ENCODE data around the gene SYTL2.

Gene SYTL2

DNA sequence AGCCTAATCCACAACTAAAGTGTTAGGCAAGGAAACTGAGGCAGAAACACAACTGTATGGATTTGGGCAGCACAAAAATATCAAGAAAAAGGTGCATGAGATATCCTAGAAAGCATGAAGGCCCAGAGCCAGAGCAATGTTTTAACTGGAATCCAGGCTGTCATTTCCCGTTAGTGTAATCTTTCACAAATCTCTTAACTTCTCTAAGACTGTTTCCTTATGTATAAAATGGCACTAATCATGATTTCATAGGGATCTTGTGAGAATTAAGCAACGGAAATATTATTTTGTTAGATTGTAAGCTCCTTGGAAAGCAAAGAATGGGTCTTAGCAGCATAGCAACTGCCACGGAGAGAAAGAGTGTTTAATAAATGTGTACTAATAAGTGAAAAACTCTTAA, 14.7 kb upstream of the SYTL2 start:
- DNase-seq: no peak

DNA sequence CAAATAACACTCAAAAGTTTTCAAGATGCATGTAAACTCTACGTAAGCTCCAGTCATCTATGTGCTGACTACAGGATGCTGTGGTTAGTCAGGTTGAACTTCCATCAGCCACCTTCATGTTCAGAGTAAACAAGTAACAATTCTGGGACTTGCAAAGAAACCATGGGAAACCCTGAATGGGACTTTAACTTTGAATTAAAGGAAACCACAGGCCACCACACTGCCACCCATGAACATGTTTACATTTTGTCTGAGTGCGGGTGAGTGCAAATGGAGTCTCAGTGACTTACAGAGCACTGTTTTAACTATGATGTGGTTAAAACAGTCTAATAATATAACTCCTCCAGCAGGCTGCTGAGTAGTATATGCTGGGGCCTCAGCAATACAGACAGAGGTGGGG, 12.9 kb upstream of the SYTL2 start:
- no peak for DNase-seq

DNA sequence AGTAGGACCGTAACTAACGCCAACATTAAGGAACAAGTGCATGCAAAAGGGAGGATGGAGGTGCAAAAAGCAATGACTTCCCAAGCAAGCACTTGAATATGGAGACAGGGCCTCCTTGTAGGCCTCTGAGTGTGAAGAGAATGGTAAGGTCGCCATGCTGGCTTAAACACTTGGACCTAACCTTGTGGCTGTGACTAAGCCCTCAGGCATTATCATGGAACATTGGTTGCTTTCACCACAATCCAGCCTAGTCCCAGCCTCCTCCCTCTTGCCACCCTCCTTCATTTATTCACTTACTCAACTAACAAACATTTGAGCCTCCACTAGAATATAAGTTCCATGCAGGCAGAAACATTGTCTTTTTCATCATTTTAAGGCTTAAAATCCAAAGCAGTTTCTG, 11.9 kb upstream of the SYTL2 start:
- no peak for DNase-seq

DNA sequence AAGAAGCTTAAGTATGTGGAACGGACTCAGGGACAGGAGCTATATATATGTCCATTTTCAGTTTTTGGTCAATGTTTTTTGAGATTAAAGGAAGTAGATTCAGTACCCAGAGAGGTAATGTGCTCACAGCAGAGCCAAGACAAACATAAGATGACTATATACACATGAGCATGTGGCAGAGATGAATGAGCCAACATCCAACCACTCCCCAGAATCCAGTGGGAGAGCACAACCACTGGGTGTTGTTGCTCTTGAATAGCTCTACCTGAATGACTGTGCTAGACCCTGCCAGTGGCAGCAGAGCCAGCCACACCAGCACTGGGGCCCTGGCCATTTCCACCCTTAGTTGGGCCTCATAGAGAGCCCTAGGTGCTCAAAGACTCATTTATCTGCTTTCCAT, 10.7 kb upstream of the SYTL2 start:
- no peak for DNase-seq

DNA sequence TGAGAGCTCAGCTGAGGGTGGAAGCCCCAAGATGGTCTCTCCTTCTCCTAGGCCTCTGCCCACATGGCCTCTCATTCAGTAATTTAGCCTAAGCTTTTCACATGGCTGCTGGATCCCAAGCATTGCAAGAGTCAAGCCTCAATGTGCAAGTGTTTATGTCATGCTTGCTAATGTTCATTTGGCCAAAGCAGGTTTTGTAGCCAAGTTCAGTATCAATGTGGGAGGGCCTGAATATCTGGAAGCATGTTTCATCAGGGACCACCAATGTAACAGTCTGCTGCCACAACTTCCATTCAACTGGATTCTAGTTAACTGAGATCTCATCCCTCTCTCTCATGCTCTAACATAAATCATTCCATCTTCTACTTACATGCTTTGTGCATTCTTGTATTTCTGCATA, 8.5 kb upstream of the SYTL2 start:
- DNase-seq: no peak

DNA sequence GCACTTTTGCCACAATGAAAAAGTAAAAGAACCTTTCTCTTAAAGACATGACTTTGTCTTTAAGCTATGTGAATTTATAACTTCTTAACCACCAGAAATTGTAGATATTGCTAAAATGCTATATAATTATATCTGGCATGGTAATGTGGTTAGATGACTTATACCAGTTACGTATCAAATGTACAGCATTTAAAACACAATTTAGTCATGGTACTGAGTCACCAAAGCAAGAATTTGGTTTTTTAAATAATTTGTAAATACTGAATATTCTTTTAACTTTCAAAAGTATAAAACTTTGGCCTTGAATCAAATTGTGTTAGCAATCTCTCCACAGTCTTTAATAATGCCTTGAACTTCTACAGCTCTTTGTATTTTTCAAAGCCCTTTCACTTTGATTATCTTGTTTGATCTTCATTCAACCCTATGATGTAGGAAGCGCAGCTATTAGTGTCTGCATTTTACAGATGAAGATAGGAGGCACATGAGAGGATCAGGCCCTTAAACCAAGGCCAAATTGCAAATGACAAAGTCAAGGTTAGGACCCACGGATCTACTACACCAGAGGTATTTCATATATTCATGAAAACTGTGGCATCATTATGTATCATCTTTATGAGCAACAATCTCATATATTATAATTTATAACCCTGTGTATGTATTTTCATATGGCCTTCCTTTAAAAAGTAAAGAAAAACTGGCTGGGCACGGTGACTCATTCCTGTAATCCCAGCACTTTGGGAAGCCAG, 4.4 kb upstream of the SYTL2 start:
- DNase-seq: no peak

DNA sequence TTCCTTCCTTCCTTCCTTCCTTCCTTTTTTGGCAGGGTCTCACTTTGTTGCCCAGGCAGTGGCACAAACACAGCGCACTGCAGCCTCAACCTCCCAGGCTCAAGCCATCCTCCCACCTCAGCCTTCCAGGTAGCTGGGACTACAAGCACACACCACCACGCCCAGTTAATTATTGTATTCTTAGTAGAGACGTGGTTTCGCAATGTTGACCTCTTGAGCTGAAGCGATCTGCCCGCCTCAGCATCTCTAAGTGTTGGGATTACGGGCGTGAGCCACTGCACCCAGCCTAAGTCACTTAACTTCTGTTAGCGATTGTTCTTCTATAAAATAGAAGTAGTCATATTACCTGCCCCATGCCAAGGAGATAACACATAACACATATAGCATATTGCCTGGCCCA, 2.8 kb upstream of the SYTL2 start:
- DNase-seq: no peak

DNA sequence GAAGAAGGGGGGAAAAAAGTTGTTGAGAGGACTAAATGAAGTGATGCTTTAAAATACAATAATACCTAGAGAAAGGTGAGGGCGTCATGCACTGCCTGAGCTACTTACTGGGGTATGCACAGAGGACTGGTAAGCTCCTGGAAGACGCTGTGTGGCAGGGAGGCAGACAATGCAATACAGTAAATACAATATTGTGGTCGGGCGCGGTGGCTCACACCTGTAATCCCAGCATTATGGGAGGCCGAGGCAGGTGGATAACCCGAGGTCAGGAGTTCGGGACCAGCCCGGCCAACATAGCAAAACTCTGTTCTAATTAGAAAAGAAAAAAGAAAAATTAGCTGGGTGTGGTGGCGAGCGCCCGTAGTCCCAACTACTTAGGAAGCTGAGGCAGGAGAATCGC, 683 bp upstream of the SYTL2 start:
- no peak for DNase-seq

DNA sequence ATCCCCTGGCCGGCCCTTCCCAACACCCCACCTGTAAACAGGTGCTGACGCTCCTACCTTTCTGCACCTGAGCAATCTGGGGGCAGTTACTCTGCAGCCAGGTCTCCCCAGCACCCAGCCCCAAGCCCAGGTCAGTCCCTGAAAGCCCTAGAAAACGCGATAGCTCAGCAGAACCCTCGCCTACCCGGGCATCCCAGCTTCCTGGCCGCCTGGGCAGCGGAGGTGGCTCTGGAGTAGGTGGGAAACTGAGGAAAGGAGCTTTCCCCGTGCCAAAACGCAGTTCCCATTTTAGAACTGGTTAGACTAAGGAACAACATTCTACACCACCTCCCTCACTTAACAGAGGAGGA, 445 bp downstream of the SYTL2 start:
- DNase-seq: no peak

DNA sequence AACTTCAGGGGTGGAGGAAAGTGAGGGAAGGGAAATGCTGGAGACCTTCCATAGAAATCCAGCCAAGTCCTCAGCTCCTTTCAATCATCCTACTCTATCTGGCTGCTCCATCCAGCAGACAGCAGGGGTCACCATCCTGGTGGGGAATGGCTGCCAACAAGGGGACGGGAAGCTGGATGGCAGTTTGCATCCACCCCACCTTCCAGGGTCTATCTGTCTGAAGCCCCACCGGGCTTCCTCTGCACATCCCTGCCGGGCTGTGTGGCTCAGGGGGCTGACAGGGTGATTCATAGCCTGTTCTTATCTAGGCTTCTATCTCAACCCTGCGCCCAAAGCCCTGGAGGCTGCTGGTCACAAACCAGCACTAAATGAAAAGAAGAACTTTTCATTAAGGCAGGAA, 1.1 kb downstream of the SYTL2 start:
- DNase-seq: no peak

DNA sequence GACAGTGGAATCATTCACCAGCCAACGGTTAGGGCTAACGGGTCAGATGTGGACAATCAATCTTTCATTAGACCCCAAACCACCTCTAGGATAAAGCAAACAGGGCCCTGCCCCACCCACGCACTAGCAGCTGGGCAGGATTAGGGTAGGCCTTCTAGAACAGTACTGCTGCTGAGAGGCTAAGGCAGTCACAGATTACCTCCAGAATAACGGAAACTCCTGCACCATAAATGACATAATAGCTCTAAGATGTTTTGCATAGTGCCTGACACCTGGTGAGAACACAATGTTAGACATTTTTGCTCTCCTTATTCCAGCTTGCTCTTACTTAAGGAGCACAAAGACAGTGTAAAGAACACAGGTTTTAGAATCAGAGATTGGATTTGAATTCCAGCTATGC, 1.8 kb downstream of the SYTL2 start:
- no peak for DNase-seq

DNA sequence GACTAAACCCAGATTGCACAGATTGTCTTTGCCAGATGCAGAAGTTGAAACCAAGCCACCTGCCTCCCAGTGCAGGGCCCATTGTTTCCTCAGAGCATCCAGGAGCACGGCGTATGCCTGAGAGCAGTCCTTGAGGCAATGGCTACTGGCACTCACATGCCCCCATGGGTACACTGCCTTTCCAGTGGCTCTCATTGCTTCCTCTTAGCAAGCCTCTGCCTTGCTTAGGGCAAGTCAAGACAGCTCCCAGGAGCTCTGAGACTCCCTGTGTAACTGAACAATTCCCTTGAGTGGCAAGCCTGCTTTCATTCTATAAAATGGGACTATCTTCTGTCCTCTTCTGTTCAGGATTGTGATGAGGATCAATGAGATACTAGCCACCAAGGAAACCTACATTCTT, 4.1 kb downstream of the SYTL2 start:
- no peak for DNase-seq

DNA sequence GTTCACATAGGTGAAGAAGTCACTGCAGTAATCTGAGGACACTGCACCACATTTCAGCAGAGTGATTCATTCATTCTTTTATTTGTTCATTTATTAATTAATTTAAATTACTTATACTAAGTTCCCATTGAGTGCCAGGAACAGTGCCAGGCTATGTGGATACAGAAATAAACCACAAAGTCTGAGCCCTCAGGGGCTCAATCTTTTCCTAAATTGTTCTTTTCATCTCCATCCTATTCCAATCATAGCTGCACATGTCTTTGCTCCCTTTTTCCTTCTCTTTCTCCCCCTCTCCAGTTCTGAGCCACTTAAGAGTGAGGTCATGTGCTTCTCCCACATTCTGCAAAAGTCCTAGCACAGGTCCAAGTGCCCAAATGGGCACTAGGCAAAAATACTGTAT, 4.9 kb downstream of the SYTL2 start:
- DNase-seq: no peak

DNA sequence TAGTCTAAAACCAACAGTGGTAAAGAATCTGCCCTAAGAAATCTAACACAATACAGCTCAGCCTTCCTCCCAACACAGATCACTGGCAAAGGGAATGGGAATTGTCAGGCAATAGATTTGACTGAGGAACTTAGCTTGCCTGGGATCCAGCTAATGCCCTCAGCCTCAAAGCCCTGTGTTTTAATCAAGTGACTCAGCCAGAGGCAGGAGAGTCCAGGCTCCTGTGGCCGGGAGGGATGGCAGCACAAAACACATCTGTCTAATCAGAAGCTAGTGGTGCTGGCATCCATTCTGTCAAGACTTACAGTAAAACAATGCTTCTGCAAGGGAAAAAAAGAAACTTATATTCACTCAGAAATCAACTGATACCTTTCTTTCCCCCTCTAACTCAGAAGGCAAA, 5.6 kb downstream of the SYTL2 start:
- no peak for DNase-seq

DNA sequence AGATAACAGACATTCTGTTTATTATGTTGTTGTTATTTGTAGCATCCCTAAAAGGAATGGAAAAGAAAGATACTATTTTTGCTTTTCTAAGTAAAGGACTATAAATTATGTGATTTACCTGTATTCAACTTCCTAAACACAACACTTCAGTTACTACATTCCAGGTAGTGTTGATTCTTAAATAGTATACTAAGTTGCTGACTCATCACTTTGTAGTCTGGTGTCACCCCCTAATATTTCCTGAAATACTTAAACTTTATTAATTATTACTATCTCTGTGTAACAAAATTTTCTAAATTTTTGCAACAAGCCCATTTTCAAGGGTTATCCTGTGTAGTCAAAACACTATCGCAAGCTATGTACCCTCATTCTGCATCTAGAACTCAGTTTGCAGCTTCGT, 7.0 kb downstream of the SYTL2 start:
- no peak for DNase-seq

DNA sequence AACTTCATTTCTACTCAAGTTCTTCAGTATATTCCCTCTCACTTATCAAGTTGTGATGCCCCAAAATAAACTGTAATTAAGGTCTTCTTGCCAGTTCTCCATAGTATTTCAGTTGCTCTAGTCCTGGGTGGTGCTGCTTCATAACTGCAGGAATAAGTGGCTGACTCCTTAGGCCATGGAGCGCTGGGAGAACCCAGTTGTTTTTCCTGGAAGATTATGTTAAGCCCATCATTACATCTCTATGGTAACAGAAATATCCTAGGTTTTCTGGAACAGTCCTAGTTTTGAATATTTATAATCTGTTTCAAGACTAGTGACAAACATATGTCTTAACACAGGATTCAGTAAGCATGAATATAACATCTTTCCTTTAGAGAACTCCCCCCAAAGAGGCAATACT, 7.6 kb downstream of the SYTL2 start:
- no peak for DNase-seq

DNA sequence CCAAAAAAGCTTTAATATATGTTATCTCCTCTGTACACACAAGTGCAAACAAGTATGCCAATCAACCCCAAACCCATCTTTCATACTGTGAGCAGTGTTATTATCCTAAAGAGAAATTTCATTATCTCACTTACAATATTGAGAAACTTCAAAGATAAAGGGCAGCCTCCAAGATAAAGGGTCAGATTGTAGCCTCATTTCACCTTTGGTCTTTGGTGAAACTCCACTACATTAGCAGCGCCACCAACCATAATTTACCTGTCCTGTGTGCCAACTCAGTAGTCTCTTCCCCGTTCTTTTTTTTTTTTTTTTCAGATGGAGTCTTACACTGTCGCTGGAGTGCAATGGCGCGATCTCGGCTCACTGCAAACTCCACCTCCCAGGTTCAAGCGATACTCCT, 9.4 kb downstream of the SYTL2 start:
- no peak for DNase-seq

DNA sequence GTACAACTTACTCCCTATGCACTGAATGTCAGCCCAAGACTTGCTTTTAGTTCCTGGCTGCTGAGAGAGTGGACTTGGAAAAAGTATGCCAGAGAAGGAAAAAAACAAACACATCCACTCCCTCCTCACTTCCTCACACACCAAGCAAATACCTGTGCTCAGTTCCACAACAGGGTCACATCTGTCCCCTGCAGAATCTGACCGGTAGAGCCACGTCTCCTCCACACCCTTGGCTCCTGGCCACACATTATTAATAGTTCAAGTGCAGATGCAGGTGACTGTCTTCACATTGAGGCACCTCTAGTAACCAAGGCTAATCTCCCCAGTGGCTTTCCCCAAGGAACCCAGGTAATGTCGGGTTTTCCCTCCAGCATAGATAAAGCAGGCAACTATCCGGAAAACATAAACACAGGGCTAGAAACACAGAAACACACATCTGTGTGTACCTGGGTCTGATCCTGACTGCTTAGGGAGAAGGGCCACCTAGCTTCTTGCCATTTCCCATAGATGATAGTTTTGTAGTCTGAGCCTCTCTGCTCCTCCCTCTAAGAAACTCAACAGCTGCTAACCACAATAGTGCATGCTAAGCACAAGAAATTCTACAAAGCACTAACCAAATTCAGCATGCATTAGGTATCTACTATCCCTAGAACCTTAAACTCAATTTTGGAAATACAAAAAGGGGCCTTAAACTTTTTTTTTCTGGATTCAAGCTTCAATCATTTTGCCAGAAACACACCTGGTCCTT, 10.2 kb downstream of the SYTL2 start:
- no peak for DNase-seq

DNA sequence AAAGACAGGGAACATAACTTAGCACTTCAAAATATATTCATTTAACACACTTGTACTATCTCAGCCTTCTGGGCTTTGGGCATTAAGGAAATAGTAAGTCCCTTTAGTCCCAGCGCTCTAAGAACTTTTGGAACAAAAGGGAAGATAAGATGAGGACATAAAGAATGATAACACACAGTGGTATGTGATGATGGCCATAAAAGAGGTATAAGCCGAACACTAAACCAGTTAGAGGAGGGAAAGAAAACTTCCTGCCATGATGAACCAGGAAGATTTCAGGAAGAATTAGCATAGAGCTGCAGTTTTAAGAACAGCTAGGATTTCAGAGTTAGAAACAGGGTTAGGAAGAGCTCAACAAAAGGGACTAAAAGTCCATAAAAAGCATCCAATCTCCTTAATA, 11.8 kb downstream of the SYTL2 start:
- no peak for DNase-seq

DNA sequence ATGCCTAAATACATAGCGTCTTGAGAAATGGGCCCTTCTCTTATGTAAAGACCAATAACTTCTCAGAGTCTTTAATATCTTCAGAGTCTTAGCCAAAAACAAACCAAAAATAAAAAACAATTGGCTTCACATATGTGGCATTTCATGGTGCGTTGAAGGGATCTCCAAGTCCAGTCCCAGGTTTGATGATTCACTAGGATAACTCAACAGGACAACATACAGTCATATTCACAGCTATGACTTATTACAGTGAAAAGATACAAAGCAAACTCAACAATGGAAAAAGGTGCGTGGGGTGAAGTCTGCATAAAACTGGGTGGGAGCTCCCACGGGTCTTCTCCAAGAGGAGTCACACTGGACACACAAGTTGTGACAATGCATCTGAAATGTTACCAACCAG, 12.6 kb downstream of the SYTL2 start:
- no peak for DNase-seq

DNA sequence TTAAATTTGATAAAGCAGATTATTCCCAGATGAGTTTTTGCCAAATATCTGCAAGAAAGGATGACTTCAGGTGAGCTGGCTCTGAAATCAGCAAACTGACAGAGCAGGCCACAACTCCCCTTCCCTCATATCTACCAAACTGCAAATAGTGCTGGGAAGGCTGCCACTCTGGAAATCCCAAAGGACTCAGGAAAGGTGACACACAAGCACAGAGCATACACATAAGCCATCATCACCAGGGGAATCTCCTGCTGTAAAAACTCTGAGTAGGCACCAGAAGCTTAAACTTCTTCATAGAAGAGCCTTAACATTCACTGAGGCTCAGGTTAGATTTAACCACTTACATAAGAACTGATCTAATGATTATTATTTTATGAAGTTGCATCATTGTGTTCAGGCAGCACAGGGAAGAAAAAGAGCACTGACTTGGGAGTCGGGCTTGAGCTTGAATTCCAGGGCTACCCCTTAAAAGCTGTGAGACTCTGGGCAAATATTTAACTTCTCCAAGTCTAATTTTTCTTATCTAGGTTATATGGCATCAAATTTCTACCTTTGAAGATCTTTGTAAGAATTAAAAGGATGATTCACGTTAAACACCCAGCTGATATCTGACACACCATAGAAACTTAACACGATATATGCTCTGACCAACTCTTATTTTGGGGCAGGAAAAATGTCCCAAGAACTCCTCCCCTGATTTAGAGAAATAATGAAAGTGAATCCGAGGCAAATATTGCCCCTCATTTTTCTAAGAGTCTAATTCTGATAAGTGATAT, 15.0 kb downstream of the SYTL2 start:
- DNase-seq: no peak

DNA sequence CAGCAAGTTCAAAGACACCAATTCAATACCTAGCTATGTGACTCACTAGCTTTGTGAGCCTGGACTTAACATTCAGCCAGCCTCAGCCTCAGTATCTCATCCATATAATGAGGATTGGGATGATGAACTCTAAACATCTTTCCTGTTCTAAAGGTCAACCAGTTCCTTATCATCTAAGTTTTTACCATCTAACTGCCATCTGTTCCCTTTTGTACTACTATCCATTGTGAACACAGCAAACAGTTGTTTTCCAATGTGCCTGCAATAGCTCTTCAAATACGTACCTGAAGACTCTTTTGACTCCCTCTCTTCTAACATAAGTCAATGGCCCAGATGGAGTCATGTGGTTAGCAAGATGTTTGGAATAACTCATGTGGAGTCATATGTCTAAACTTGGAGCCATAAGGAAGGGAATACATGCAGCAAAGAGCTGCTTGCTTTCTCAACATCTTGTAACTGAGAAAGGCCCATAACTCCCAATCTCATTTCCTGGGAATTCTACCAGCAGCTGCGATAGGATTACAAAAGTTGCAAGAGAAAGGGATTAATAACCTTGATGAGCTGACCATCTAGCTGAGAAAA, 19.4 kb downstream of the SYTL2 start:
- DNase-seq: no peak

DNA sequence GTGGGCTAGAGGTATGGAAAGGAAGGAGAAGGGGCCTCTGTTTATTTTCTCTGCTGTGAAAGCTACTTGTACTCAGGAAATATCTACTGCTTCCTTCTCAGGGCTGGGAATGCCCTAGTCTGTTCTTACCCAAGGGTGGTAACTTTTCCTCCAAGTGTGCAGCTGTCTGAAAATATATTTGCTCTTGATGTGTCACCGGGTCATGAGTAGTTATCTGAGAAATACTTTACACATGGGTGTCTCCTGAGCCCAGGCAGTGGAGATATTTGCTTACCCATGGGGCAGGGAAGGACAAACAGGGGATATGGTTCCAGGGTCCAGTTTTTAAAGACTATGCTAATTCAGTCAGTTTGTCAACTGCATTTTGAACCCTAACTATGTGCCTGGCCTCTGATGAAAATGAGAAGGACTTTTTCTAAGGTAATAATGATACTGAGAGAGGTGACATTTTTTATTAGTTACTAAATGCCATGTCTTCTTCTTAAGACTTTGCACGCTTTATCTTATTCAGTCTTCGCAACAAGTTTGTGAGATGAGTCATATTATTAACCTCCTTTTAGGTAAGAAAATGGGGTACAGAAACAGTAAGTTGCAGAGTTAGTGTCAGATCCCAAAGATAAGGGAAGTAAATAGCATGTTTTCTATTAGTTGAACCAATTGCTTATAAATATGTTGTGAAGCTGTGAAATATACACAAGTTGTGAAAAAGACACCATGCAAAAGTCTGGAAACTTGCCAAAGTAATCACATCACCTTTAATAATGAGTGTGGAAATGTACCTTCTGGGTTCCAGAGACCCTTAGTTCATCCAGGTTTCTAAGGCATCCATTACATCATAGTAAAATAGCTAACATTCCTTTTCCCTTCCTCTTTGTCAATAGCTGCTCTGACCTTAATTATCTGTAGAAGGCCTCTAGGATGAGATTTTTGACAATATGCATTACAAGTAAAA, 22.9 kb downstream of the SYTL2 start:
- DNase-seq: no peak
